Panc1 (cell line): Measurements from ENCODE around the gene MTHFR.

Source experiments
- POLR2AphosphoS5 ChIP-seq: IDR thresholded peaks from 2 replicates; pipeline ENCODE4 v1.6.1; 2012; ENCODE audit warnings: mild to moderate bottlenecking, low read depth, low read length, moderate library complexity
- SIN3A ChIP-seq: IDR thresholded peaks from 2 replicates; pipeline ENCODE4 v1.6.1; 2012; ENCODE audit warnings: low read depth, mild to moderate bottlenecking, low read length, moderate library complexity, borderline replicate concordance; ENCODE audit not compliant: insufficient read depth
- TCF7L2 ChIP-seq: IDR thresholded peaks from 2 replicates; pipeline ENCODE4 v1.6.1; 2011; ENCODE audit warnings: mild to moderate bottlenecking, low read depth, low read length, inconsistent platforms
- TF ChIP-seq, protein P1 (sequence below): fragments of 450-650 bp; IDR thresholded peaks from 2 replicates; pipeline ENCODE4 v1.5.1; 2017; ENCODE audit warnings: mild to moderate bottlenecking
- TF ChIP-seq, protein P2 (sequence below), 2 experiments: IDR thresholded peaks; 2 replicates each; pipeline ENCODE4 v1.6.1; 2011 to 2012; ENCODE audit warnings: low read depth in 2 of 2, control low read depth in 1 of 2, low read length in 1 of 2, mild to moderate bottlenecking in 1 of 2, moderate library complexity in 1 of 2; ENCODE audit not compliant: insufficient read depth in 1 of 2

GRCh38 chr1:11831945-11832725 is 26.4 kb upstream of the MTHFR start:
- TF ChIP-seq, protein P1, sequence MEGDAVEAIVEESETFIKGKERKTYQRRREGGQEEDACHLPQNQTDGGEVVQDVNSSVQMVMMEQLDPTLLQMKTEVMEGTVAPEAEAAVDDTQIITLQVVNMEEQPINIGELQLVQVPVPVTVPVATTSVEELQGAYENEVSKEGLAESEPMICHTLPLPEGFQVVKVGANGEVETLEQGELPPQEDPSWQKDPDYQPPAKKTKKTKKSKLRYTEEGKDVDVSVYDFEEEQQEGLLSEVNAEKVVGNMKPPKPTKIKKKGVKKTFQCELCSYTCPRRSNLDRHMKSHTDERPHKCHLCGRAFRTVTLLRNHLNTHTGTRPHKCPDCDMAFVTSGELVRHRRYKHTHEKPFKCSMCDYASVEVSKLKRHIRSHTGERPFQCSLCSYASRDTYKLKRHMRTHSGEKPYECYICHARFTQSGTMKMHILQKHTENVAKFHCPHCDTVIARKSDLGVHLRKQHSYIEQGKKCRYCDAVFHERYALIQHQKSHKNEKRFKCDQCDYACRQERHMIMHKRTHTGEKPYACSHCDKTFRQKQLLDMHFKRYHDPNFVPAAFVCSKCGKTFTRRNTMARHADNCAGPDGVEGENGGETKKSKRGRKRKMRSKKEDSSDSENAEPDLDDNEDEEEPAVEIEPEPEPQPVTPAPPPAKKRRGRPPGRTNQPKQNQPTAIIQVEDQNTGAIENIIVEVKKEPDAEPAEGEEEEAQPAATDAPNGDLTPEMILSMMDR, result no peak
- no peak for TF ChIP-seq POLR2AphosphoS5
- TF ChIP-seq TCF7L2, result no peak
- TF ChIP-seq, protein P2, sequence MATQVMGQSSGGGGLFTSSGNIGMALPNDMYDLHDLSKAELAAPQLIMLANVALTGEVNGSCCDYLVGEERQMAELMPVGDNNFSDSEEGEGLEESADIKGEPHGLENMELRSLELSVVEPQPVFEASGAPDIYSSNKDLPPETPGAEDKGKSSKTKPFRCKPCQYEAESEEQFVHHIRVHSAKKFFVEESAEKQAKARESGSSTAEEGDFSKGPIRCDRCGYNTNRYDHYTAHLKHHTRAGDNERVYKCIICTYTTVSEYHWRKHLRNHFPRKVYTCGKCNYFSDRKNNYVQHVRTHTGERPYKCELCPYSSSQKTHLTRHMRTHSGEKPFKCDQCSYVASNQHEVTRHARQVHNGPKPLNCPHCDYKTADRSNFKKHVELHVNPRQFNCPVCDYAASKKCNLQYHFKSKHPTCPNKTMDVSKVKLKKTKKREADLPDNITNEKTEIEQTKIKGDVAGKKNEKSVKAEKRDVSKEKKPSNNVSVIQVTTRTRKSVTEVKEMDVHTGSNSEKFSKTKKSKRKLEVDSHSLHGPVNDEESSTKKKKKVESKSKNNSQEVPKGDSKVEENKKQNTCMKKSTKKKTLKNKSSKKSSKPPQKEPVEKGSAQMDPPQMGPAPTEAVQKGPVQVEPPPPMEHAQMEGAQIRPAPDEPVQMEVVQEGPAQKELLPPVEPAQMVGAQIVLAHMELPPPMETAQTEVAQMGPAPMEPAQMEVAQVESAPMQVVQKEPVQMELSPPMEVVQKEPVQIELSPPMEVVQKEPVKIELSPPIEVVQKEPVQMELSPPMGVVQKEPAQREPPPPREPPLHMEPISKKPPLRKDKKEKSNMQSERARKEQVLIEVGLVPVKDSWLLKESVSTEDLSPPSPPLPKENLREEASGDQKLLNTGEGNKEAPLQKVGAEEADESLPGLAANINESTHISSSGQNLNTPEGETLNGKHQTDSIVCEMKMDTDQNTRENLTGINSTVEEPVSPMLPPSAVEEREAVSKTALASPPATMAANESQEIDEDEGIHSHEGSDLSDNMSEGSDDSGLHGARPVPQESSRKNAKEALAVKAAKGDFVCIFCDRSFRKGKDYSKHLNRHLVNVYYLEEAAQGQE (IDR thresholded peaks at IDR 0.05; ENCODE audit: insufficient read depth in 1 of 2, low read depth in 2 of 2, low read length in 1 of 2), result no peak
- TF ChIP-seq SIN3A, result no peak
